GM18526 (cell line): Measurements from ENCODE around the gene SMIM41.

Source experiments
- POLR2A ChIP-seq: IDR thresholded peaks from 3 replicates; pipeline ENCODE4 v1.6.1; 2011; ENCODE audit not compliant: insufficient read length; ENCODE audit errors: extremely low read depth

SMIM41 gene

GRCh38 chr12:52044292-52044983, 35.1 kb upstream of the SMIM41 start:
- no peak for TF ChIP-seq POLR2A

GRCh38 chr12:52045794-52046199, 33.7 kb upstream of the SMIM41 start:
- no peak for TF ChIP-seq POLR2A

- TF ChIP-seq POLR2A, result no peak
Observed at GRCh38 chr12:52046859-52047258, 32.6 kb upstream of the SMIM41 start.

- no peak for TF ChIP-seq POLR2A
Observed at GRCh38 chr12:52049286-52049685, 30.2 kb upstream of the SMIM41 start.

- TF ChIP-seq POLR2A, result no peak
Observed at GRCh38 chr12:52049688-52050087, 29.8 kb upstream of the SMIM41 start.

- peak; percentile 15 for TF ChIP-seq POLR2A
Observed at GRCh38 chr12:52050116-52050757, 29.3 kb upstream of the SMIM41 start.

GRCh38 chr12:52050758-52051541, 28.6 kb upstream of the SMIM41 start, which contains the start of gene NR4A1:
Gene NR4A1 (plus strand): TSS chr12:52051442. CDS start chr12:52054329, 2,887 bp downstream.
- TF ChIP-seq POLR2A, result peak; percentile 79

GRCh38 chr12:52052468-52053186, 26.9 kb upstream of the SMIM41 start:
- TF ChIP-seq POLR2A, result no peak

- no peak for TF ChIP-seq POLR2A
Observed at GRCh38 chr12:52053536-52054209, 25.8 kb upstream of the SMIM41 start.

GRCh38 chr12:52054231-52054832, 25.2 kb upstream of the SMIM41 start:
- TF ChIP-seq POLR2A, result no peak

- TF ChIP-seq POLR2A, result no peak
Observed at GRCh38 chr12:52054833-52055730, 24.4 kb upstream of the SMIM41 start.

- no peak for TF ChIP-seq POLR2A
Observed at GRCh38 chr12:52055731-52056711, 23.5 kb upstream of the SMIM41 start.
